ENCODE data around the gene TMEM253. TPM values are rescaled to one million over a fixed set of nuclear protein-coding genes. Genes with fewer than 3 reads are reported as not detected.

Gene TMEM253
- total and polyA plus RNA-seq, 4 donors = 0.14 to 0.25 (median 0.19) TPM; not detected in 1

DNA sequence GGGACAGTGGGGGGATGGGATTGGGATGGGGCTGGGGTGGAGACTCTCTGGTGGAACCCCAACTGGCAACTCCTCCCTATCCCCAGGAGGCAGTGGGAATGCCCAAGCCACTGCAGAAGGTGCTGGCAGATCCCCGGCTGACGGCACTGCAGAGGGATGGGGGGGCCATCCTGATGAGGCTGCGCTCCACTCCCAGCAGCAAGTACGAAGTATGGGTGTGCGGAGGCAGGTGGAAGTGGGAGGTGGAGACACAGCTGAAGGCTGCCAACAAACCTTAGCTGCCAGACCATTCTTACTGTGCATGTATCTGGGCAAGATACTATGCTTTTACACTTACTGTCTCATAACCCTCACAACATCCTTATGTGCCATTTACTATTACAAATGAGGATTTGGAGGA, 22.6 kb upstream of the TMEM253 start:
- no peak overlapping the region for H3K27ac ChIP-seq (ENCODE audit: low read depth in 1 of 2, low read length in 2 of 2)
- no peak overlapping the region for H3K9ac ChIP-seq (ENCODE audit: low read depth in 1 of 2, low read length in 2 of 2)
- H3K36me3 ChIP-seq (ENCODE audit: control insufficient read depth in 4 of 4, insufficient read depth in 3 of 4, low read depth in 1 of 4, low read length in 3 of 4) = peaks cover 10 to 76% (median 44%) of the 10 kb centered on the region in 4 donors
- 96% methylated on average over 5 of the region's 5 CpGs for whole genome bisulfite sequencing
- peaks cover 0 to 8% (median 5%) of the 10 kb centered on the region in 4 donors for H3K4me1 ChIP-seq (ENCODE audit: control insufficient read depth in 4 of 4, insufficient read depth in 4 of 4, low read length in 3 of 4)
- TF ChIP-seq, protein P1, sequence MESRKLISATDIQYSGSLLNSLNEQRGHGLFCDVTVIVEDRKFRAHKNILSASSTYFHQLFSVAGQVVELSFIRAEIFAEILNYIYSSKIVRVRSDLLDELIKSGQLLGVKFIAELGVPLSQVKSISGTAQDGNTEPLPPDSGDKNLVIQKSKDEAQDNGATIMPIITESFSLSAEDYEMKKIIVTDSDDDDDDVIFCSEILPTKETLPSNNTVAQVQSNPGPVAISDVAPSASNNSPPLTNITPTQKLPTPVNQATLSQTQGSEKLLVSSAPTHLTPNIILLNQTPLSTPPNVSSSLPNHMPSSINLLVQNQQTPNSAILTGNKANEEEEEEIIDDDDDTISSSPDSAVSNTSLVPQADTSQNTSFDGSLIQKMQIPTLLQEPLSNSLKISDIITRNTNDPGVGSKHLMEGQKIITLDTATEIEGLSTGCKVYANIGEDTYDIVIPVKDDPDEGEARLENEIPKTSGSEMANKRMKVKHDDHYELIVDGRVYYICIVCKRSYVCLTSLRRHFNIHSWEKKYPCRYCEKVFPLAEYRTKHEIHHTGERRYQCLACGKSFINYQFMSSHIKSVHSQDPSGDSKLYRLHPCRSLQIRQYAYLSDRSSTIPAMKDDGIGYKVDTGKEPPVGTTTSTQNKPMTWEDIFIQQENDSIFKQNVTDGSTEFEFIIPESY (IDR thresholded peaks at IDR 0.05) = no peak
- no peaks in the 10 kb centered on the region for H3K27me3 ChIP-seq (ENCODE audit: control insufficient read depth in 4 of 4, insufficient read depth in 4 of 4, low read length in 3 of 4)
- no peaks in the 10 kb centered on the region for H3K9me3 ChIP-seq (ENCODE audit: control insufficient read depth in 4 of 4, low read length in 3 of 4)
- no peak overlapping the region for H3K4me3 ChIP-seq (ENCODE audit: low read depth in 1 of 3, low read length in 3 of 3)
- no peak for DNase-seq (ENCODE audit: low spot score)

DNA sequence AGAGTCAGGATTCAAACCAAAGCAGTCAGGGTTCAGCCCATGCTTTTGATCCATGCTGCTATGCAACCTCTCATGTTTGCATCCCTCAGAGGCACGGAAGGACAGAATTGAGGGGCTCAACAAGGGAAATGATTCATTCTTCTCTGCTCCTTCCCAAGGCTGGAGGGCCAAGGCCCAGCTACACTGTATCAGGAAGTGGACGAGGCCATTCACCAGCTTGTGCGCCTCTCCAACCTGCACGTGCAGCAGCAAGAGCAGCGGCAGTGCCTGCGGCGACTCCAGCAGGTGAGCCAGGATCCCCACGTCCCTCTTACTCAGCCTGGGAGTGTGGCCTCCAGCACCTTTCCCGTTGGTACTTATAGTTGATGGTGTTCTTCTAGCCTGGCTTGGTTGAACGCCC, 22.1 kb upstream of the TMEM253 start:
- Histone ChIP-seq H3K4me1 (ENCODE audit: control insufficient read depth in 4 of 4, insufficient read depth in 4 of 4, low read length in 3 of 4) (peaks cover 2 to 10% (median 4%) of the 10 kb centered on the region in 4 donors), H3K36me3 (ENCODE audit: control insufficient read depth in 4 of 4, insufficient read depth in 3 of 4, low read depth in 1 of 4, low read length in 3 of 4) (peaks cover 10 to 72% (median 44%) of the 10 kb centered on the region in 4 donors), H3K9me3 (ENCODE audit: control insufficient read depth in 4 of 4, low read length in 3 of 4) (no peaks in the 10 kb centered on the region), H3K9ac (ENCODE audit: low read depth in 1 of 2, low read length in 2 of 2) (no peak overlapping the region), H3K27me3 (ENCODE audit: control insufficient read depth in 4 of 4, insufficient read depth in 4 of 4, low read length in 3 of 4) (no peaks in the 10 kb centered on the region), H3K27ac (ENCODE audit: low read depth in 1 of 2, low read length in 2 of 2) (no peak overlapping the region), H3K4me3 (ENCODE audit: low read depth in 1 of 3, low read length in 3 of 3) (no peak overlapping the region)
- TF ChIP-seq FOXA2 (IDR thresholded peaks at IDR 0.05) (no peak), HNF4G (IDR thresholded peaks at IDR 0.05) (no peak), HNF4A (conservative IDR thresholded peaks at IDR 0.05) (no peak)
- no peak for DNase-seq (ENCODE audit: low spot score)
- WGBS = 88% methylated on average over 10 of the region's 10 CpGs

DNA sequence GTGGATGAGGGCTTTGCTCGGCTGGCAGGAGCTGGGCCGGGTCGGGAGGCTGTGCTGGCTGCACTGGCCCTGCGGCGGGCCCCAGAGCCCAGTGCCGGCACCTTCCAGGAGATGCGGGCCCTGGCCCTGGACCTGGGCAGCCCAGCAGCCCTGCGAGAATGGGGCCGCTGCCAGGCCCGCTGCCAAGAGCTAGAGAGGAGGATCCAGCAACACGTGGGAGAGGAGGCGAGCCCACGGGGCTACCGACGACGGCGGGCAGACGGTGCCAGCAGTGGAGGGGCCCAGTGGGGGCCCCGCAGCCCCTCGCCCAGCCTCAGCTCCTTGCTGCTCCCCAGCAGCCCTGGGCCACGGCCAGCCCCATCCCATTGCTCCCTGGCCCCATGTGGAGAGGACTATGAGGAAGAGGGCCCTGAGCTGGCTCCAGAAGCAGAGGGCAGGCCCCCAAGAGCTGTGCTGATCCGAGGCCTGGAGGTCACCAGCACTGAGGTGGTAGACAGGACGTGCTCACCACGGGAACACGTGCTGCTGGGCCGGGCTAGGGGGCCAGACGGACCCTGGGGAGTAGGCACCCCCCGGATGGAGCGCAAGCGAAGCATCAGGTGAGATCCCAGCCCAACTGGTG, 19.2 kb upstream of the TMEM253 start:
- H3K9ac ChIP-seq (ENCODE audit: low read depth in 1 of 2, low read length in 2 of 2) = no peak overlapping the region
- no peak overlapping the region for H3K27ac ChIP-seq (ENCODE audit: low read depth in 1 of 2, low read length in 2 of 2)
- 90% methylated on average over 30 of the region's 30 CpGs for WGBS
- DNase-seq (ENCODE audit: low spot score) = no peak
- peaks cover 5 to 74% (median 42%) of the 10 kb centered on the region in 4 donors for H3K36me3 ChIP-seq (ENCODE audit: control insufficient read depth in 4 of 4, insufficient read depth in 3 of 4, low read depth in 1 of 4, low read length in 3 of 4)
- TF ChIP-seq, protein P1 (IDR thresholded peaks at IDR 0.05) = no peak
- TF ChIP-seq GABPA (IDR thresholded peaks at IDR 0.05 in 1 of 2, conservative IDR thresholded peaks at IDR 0.05 in 1 of 2) (no peak), SP1 (IDR thresholded peaks at IDR 0.05) (no peak), NR2F2 (IDR thresholded peaks at IDR 0.05) (no peak), HNF4G (IDR thresholded peaks at IDR 0.05) (no peak), RAD21 (IDR thresholded peaks at IDR 0.05) (no peak), EGR1 (IDR thresholded peaks at IDR 0.05; ENCODE audit: low read depth in 2 of 2) (no peak), JUND (IDR thresholded peaks at IDR 0.05) (no peak), RXRA (IDR thresholded peaks at IDR 0.05) (no peak)
- TF ChIP-seq, protein P2, sequence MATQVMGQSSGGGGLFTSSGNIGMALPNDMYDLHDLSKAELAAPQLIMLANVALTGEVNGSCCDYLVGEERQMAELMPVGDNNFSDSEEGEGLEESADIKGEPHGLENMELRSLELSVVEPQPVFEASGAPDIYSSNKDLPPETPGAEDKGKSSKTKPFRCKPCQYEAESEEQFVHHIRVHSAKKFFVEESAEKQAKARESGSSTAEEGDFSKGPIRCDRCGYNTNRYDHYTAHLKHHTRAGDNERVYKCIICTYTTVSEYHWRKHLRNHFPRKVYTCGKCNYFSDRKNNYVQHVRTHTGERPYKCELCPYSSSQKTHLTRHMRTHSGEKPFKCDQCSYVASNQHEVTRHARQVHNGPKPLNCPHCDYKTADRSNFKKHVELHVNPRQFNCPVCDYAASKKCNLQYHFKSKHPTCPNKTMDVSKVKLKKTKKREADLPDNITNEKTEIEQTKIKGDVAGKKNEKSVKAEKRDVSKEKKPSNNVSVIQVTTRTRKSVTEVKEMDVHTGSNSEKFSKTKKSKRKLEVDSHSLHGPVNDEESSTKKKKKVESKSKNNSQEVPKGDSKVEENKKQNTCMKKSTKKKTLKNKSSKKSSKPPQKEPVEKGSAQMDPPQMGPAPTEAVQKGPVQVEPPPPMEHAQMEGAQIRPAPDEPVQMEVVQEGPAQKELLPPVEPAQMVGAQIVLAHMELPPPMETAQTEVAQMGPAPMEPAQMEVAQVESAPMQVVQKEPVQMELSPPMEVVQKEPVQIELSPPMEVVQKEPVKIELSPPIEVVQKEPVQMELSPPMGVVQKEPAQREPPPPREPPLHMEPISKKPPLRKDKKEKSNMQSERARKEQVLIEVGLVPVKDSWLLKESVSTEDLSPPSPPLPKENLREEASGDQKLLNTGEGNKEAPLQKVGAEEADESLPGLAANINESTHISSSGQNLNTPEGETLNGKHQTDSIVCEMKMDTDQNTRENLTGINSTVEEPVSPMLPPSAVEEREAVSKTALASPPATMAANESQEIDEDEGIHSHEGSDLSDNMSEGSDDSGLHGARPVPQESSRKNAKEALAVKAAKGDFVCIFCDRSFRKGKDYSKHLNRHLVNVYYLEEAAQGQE (IDR thresholded peaks at IDR 0.05) = no peak
- TF ChIP-seq, protein P3, sequence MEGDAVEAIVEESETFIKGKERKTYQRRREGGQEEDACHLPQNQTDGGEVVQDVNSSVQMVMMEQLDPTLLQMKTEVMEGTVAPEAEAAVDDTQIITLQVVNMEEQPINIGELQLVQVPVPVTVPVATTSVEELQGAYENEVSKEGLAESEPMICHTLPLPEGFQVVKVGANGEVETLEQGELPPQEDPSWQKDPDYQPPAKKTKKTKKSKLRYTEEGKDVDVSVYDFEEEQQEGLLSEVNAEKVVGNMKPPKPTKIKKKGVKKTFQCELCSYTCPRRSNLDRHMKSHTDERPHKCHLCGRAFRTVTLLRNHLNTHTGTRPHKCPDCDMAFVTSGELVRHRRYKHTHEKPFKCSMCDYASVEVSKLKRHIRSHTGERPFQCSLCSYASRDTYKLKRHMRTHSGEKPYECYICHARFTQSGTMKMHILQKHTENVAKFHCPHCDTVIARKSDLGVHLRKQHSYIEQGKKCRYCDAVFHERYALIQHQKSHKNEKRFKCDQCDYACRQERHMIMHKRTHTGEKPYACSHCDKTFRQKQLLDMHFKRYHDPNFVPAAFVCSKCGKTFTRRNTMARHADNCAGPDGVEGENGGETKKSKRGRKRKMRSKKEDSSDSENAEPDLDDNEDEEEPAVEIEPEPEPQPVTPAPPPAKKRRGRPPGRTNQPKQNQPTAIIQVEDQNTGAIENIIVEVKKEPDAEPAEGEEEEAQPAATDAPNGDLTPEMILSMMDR (IDR thresholded peaks at IDR 0.05; ENCODE audit: low read depth, low read length, missing input control) = no peak
- TF ChIP-seq, protein P4, sequence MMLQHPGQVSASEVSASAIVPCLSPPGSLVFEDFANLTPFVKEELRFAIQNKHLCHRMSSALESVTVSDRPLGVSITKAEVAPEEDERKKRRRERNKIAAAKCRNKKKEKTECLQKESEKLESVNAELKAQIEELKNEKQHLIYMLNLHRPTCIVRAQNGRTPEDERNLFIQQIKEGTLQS (IDR thresholded peaks at IDR 0.05) = no peak
- H3K9me3 ChIP-seq (ENCODE audit: control insufficient read depth in 4 of 4, low read length in 3 of 4) = no peaks in the 10 kb centered on the region
- no peaks in the 10 kb centered on the region for H3K27me3 ChIP-seq (ENCODE audit: control insufficient read depth in 4 of 4, insufficient read depth in 4 of 4, low read length in 3 of 4)
- no peak overlapping the region for H3K4me3 ChIP-seq (ENCODE audit: low read depth in 1 of 3, low read length in 3 of 3)
- peaks cover 9 to 29% (median 18%) of the 10 kb centered on the region in 4 donors for H3K4me1 ChIP-seq (ENCODE audit: control insufficient read depth in 4 of 4, insufficient read depth in 4 of 4, low read length in 3 of 4)

All from liver (tissue), 9 donors.